GM12865 (cell line): ENCODE data around the gene HLA-DQB1.
"Not testable (repeated sequence)": the region's sequence is repeated elsewhere in the genome, so short reads cannot be mapped to it uniquely, and the experiment has no call there.

ENCODE experiments used
- DNase-seq: peaks from one replicate; pipeline ENCODE4 v3.0.0; 2010; ENCODE audit warnings: low read depth
- H3K4me3 ChIP-seq: 2 replicates; pipeline ENCODE4 v1.5.1; 2011; ENCODE audit warnings: mild to moderate bottlenecking, low read depth, low read length, control low read depth
- TF ChIP-seq, protein P1 (sequence below): IDR thresholded peaks from 2 replicates; pipeline ENCODE4 v1.5.1; 2011; ENCODE audit warnings: low read length, control low read depth, low read depth, inconsistent platforms; ENCODE audit not compliant: insufficient read depth; ENCODE audit errors: missing control alignments

Gene HLA-DQB1

GRCh38 chr6:32662099-32662498 lies 4.4 kb downstream of the HLA-DQB1 start:
- no peak for DNase-seq
- TF ChIP-seq, protein P1, sequence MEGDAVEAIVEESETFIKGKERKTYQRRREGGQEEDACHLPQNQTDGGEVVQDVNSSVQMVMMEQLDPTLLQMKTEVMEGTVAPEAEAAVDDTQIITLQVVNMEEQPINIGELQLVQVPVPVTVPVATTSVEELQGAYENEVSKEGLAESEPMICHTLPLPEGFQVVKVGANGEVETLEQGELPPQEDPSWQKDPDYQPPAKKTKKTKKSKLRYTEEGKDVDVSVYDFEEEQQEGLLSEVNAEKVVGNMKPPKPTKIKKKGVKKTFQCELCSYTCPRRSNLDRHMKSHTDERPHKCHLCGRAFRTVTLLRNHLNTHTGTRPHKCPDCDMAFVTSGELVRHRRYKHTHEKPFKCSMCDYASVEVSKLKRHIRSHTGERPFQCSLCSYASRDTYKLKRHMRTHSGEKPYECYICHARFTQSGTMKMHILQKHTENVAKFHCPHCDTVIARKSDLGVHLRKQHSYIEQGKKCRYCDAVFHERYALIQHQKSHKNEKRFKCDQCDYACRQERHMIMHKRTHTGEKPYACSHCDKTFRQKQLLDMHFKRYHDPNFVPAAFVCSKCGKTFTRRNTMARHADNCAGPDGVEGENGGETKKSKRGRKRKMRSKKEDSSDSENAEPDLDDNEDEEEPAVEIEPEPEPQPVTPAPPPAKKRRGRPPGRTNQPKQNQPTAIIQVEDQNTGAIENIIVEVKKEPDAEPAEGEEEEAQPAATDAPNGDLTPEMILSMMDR = no peak
- H3K4me3 ChIP-seq = no peak overlapping the region

DNA sequence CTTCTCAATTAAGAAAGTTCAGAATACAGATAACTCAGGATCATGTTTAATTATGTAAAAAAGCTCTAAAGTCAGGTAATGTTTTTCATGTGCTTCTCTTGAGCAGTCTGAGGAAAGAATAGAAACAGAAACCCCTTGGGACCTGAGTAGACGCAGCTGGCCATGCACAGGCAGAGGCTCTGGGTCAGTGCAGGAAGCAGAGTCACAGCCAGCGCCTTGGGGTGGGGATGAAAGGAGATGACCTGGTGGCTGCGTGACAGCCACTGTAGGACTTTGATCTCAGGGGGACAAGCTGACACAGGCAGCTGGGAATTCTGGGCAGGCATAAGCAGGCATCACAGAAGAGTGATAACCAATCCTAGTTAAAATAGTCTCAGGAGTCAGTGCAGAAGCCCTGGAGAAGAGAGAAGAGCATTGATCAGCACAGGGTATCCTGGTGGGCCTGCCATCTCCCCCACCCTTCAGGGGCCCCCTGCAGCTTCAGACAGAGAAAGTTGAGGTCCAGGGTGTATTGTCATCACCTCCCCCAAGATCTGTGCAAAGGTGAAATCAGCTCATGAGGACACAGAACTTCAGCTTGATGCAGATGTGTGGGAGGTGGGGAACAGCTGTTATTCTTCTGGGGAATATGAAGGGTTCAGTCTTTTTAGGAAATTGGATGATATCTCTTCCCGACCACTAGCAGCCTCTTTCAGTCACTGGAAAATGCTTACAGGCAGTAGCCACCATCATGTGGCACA lies 6.4 kb downstream of the HLA-DQB1 start:
- peak; percentile 63 for DNase-seq

DNA sequence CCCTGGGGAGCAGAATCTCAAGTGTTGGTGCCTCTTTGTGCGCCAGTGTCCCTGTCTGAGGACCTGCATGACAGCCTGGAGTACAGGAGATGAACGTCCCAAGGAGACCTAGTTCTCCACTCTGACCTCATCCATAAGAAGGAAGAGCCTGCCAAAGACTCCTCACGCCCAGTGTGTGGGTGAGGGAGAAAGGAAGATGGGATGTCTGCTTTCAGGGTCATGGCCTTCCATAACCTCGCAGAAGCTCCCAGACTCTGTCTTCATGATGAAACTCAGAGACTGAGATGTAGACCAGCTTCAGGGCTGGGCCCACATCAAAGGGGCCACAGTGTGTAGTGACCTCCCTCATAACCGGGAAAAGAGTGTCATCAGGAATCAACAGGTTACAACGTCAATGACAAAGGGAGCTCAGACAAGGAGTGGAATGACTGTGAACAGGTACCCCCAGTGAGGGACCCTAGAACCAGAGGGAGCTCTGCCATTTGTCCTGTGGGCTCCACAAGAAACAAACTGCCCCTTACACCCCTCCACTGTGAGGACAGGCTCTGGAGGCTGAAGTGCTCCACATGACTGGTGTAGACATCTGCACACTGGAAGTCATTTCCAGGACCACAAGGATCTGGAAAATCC lies 8.1 kb downstream of the HLA-DQB1 start:
- DNase-seq = no peak
- TF ChIP-seq, protein P1 = no peak
- no peak overlapping the region for H3K4me3 ChIP-seq

More for the DNA sequence above, 6.4 kb downstream of the HLA-DQB1 start:
- TF ChIP-seq, protein P1 = no peak
- H3K4me3 ChIP-seq = no peak overlapping the region

- DNase-seq = not testable (repeated sequence)
Measured at GRCh38 chr6:32657819-32658218, 8.6 kb downstream of the HLA-DQB1 start.

GRCh38 chr6:32657329-32657728 lies 9.1 kb downstream of the HLA-DQB1 start:
- H3K4me3 ChIP-seq, DNase-seq: not testable (repeated sequence)

More at GRCh38 chr6:32657819-32658218, 8.6 kb downstream of the HLA-DQB1 start:
- H3K4me3 ChIP-seq = not testable (repeated sequence)

- no peak overlapping the region for H3K4me3 ChIP-seq
- DNase-seq = no peak
- TF ChIP-seq, protein P1 = no peak
Measured at GRCh38 chr6:32655203-32655710, 11.2 kb downstream of the HLA-DQB1 start.

GRCh38 chr6:32645047-32645703 lies 21.3 kb downstream of the HLA-DQB1 start:
- H3K4me3 ChIP-seq = no peak overlapping the region
- DNase-seq = no peak
- TF ChIP-seq, protein P1 = no peak
